ENCODE results near the gene CYP24A1.

Gene CYP24A1

DNA sequence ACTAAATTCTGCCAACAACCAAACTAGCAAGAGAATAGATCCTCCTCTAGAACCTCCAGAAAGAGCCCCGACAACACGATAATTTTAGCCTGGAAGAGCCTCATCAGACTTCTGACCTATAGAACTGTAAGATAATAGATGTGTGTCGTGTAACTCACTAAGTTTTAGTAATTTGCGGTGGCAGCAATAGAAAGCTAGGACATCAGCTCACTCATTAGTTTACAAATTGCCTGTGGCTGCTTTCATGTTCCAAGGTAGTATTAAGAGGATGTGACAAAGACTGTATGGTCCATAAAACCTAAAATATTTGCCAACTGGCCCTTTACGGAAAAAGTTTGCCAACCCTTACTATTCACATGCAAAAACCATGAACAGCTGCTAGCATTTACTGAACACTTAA lies 17.3 kb downstream of the CYP24A1 start:
- no peak for DNase-seq (ENCODE audit: low read depth)
- H3K4me3 ChIP-seq (ENCODE audit: low read depth, low read length): no peak overlapping the region
- TF ChIP-seq, protein P1, sequence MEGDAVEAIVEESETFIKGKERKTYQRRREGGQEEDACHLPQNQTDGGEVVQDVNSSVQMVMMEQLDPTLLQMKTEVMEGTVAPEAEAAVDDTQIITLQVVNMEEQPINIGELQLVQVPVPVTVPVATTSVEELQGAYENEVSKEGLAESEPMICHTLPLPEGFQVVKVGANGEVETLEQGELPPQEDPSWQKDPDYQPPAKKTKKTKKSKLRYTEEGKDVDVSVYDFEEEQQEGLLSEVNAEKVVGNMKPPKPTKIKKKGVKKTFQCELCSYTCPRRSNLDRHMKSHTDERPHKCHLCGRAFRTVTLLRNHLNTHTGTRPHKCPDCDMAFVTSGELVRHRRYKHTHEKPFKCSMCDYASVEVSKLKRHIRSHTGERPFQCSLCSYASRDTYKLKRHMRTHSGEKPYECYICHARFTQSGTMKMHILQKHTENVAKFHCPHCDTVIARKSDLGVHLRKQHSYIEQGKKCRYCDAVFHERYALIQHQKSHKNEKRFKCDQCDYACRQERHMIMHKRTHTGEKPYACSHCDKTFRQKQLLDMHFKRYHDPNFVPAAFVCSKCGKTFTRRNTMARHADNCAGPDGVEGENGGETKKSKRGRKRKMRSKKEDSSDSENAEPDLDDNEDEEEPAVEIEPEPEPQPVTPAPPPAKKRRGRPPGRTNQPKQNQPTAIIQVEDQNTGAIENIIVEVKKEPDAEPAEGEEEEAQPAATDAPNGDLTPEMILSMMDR (IDR thresholded peaks at IDR 0.05; ENCODE audit: low read depth, low read length, missing control alignments): no peak

GRCh38 chr20:54155736-54156317 lies 18.0 kb downstream of the CYP24A1 start:
- DNase-seq (ENCODE audit: low read depth): no peak
- TF ChIP-seq, protein P1 (IDR thresholded peaks at IDR 0.05; ENCODE audit: low read depth, low read length, missing control alignments): no peak
- no peak overlapping the region for H3K4me3 ChIP-seq (ENCODE audit: low read depth, low read length)

GRCh38 chr20:54154439-54154838 lies 19.3 kb downstream of the CYP24A1 start:
- H3K4me3 ChIP-seq (ENCODE audit: low read depth, low read length): no peak overlapping the region
- TF ChIP-seq, protein P1 (IDR thresholded peaks at IDR 0.05; ENCODE audit: low read depth, low read length, missing control alignments): no peak
- no peak for DNase-seq (ENCODE audit: low read depth)

DNA sequence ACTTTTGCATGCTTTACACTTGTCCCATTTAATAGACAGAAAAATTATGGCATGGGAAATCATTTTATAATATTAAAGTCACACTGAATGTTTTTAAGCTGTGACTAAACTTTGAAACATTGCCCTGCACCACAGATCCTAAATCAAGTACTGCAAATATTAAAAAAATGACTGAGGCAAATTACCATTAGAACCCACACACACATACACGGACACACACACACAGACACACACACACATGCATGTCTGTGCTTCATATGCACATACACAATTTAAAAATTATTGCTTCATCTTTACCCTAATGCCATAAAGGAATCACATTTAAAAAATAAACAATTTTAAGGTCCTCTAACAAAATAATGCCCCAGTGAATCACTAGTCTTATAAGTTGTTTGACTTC lies 19.9 kb downstream of the CYP24A1 start:
- DNase-seq (ENCODE audit: low read depth): no peak
- TF ChIP-seq, protein P1 (IDR thresholded peaks at IDR 0.05; ENCODE audit: low read depth, low read length, missing control alignments): no peak
- H3K4me3 ChIP-seq (ENCODE audit: low read depth, low read length): no peak overlapping the region

DNA sequence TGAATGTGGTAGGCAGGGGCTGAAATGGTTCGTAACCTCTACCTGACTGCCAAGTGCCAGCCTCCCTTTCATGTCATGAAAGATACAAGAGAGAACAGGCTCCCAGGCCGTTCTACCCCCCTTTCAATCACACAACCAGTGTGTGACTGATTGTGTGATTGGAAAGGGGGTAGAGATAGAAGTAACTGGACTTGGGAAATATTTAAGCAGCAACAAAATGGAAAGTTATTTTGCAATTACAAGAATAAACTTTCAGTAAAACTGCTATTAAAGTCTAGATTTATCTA lies 20.8 kb downstream of the CYP24A1 start:
- TF ChIP-seq, protein P1 (IDR thresholded peaks at IDR 0.05; ENCODE audit: low read depth, low read length, missing control alignments): no peak
- H3K4me3 ChIP-seq (ENCODE audit: low read depth, low read length): no peak overlapping the region
- DNase-seq (ENCODE audit: low read depth): no peak

DNA sequence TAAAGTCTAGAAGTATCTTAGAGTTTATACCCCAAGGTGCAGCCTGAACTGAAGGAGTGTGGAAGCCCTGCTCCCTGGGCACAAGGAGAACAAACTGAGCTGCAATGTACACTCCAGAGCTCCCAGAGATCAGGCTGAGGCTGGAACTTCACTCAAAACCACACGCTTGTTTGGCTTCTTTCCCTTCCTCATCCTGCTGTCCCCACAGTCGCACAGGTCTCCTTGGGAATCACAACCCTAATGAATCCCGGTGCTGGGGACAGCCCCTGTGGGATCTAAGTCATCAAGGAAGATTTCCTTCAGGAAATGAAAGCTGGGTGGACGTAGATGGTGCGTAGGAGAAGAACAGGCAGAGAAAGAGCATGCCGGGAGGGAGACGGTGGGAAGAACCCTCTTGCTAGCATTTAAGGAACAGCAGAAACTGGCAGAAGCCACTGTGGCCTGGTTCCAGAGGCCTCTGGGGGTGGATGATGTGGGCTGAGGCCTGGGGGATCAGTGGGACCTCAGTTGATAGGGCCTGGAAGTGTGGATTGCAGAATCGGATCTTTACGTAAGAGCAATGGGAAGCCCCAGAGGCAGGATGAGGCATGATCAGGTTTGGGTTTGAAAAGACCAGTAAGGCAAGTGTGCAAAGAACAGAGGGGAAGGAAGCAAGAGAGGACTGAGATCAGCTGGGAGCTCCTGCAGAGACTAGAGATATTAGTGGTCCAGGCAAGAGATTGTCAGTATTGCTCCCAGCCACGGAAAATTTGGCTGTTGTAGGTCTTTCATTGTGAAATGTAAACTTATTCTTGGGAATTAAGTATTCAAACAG lies 21.4 kb downstream of the CYP24A1 start:
- no peak for DNase-seq (ENCODE audit: low read depth)
- TF ChIP-seq, protein P1 (IDR thresholded peaks at IDR 0.05; ENCODE audit: low read depth, low read length, missing control alignments): no peak
- H3K4me3 ChIP-seq (ENCODE audit: low read depth, low read length): no peak overlapping the region

Data from GM12864 (cell line).